H1 (cell line): ENCODE results near the gene RPRD1A. TPM values are rescaled to one million over a fixed set of nuclear protein-coding genes. Genes with fewer than 3 reads are reported as not detected.
"Not testable (repeated sequence)": the region's sequence is repeated elsewhere in the genome, so short reads cannot be mapped to it uniquely, and the experiment has no call there.

ENCODE experiments used
- CTCF ChIA-PET: fragments of 300-600 bp; sonication (Branson Sonifier 250); formaldehyde crosslinking; loops from one replicate; lab custom pipeline; 2021; ENCODE audit not compliant: partially characterized antibody; lab: Charles Lee
- POLR2A ChIA-PET: fragments of 300-600 bp; sonication (Branson Sonifier 250); formaldehyde crosslinking; loops from one replicate; lab custom pipeline; 2021; ENCODE audit warnings: inconsistent platforms; ENCODE audit not compliant: partially characterized antibody; lab: Charles Lee
- DNase-seq, 2 experiments: peaks; one replicate each; pipeline versions ENCODE4 v3.0.0 to v3.0.0-alpha.2; 2010 to 2022; ENCODE audit warnings: low spot score in 2 of 2, low read depth in 1 of 2, mixed read lengths in 1 of 2
- FAIRE-seq: peaks from 2 replicates; lab custom pipeline; 2011; peaks lifted over from hg19 to GRCh38; lab: Jason Lieb, UNC
- H2AFZ ChIP-seq: 2 replicates; pipeline ENCODE4 v1.8.1; 2012; ENCODE audit warnings: low read length, inconsistent platforms
- H2AK5ac ChIP-seq: 2 replicates; pipeline ENCODE4 v1.6.1; 2013; ENCODE audit warnings: low read depth, low read length
- H2BK120ac ChIP-seq: replicated peaks from 2 replicates; pipeline ENCODE3; 2013; ENCODE audit warnings: low read depth, low read length, inconsistent platforms
- H2BK12ac ChIP-seq: 2 replicates; pipeline ENCODE4 v1.6.1; 2013; ENCODE audit warnings: low read depth, low read length
- H2BK15ac ChIP-seq: 2 replicates; pipeline ENCODE4 v1.6.1; 2013; ENCODE audit warnings: low read length
- H2BK20ac ChIP-seq: 2 replicates; pipeline ENCODE4 v1.6.1; 2013; ENCODE audit warnings: low read length
- H2BK5ac ChIP-seq: 2 replicates; pipeline ENCODE4 v1.6.1; 2013; ENCODE audit warnings: low read depth, low read length
- H3K14ac ChIP-seq: 2 replicates; pipeline ENCODE4 v1.6.1; 2013; ENCODE audit warnings: inconsistent platforms; ENCODE audit not compliant: insufficient read length
- H3K18ac ChIP-seq: 2 replicates; pipeline ENCODE4 v1.6.1; 2013; ENCODE audit warnings: low read length; ENCODE audit errors: extremely low read depth
- H3K23ac ChIP-seq: 2 replicates; pipeline ENCODE4 v1.6.1; 2013; ENCODE audit warnings: inconsistent platforms; ENCODE audit not compliant: insufficient read length
- H3K23me2 ChIP-seq: 2 replicates; pipeline ENCODE4 v1.6.1; 2013; ENCODE audit warnings: low read depth, low read length
- H3K27ac ChIP-seq: 2 replicates; pipeline ENCODE4 v1.6.1; 2011; ENCODE audit warnings: low read depth, low read length, inconsistent platforms
- H3K27me3 ChIP-seq, 4 experiments: replicated peaks in 1 of 4; 1 replicate in 1 of 4; 2 replicates in 3 of 4; pipeline versions ENCODE4 v1.6.1 to v1.8.1; 2011 to 2013; ENCODE audit warnings: low read length in 3 of 4, mild to moderate bottlenecking in 3 of 4, inconsistent platforms in 2 of 4, mixed read lengths in 2 of 4, moderate library complexity in 1 of 4; ENCODE audit not compliant: control insufficient read depth in 3 of 4, insufficient read depth in 3 of 4; ENCODE audit errors: extremely low read depth in 1 of 4
- H3K36me3 ChIP-seq, 4 experiments: 2 replicates each; pipeline versions ENCODE4 v1.6.1 to v1.8.1; 2011 to 2013; ENCODE audit warnings: mild to moderate bottlenecking in 4 of 4, low read length in 3 of 4, moderate library complexity in 2 of 4, control low read depth in 1 of 4, inconsistent platforms in 1 of 4; ENCODE audit not compliant: insufficient read depth in 4 of 4, control insufficient read depth in 2 of 4
- H3K4ac ChIP-seq: replicated peaks from 2 replicates; pipeline ENCODE3; 2013; ENCODE audit warnings: low read length, low read depth, mixed read lengths, inconsistent platforms; ENCODE audit not compliant: insufficient read length
- H3K4me1 ChIP-seq, 4 experiments: replicated peaks in 1 of 4; 1 replicate in 1 of 4; 2 replicates in 3 of 4; pipeline versions ENCODE4 v1.6.1 to v1.8.1; 2011 to 2013; ENCODE audit warnings: low read length in 3 of 4, inconsistent platforms in 2 of 4, mixed read lengths in 1 of 4; ENCODE audit not compliant: insufficient read depth in 4 of 4, control insufficient read depth in 3 of 4
- H3K4me2 ChIP-seq, 2 experiments: 2 replicates each; pipeline versions ENCODE4 v1.6.1 to v1.8.1; 2011 to 2013; ENCODE audit warnings: low read depth in 2 of 2, low read length in 2 of 2, control low read depth in 1 of 2, inconsistent platforms in 1 of 2, mild to moderate bottlenecking in 1 of 2; ENCODE audit not compliant: insufficient read depth in 1 of 2
- H3K4me3 ChIP-seq, 4 experiments: fragments of 200-600, 300-600 bp in 1 of 4; sonication (generic), shearing (Covaris generic), sonication (Bioruptor Twin) in 1 of 4; 2 replicates each; pipeline versions ENCODE4 v1.5.1 to v1.8.1; 2011 to 2016; ENCODE audit warnings: low read length in 4 of 4, low read depth in 3 of 4, control low read depth in 2 of 4, inconsistent platforms in 2 of 4, mild to moderate bottlenecking in 2 of 4, mixed read lengths in 1 of 4, moderate library complexity in 1 of 4; ENCODE audit not compliant: insufficient read depth in 2 of 4; ENCODE audit errors: extremely low read depth in 1 of 4
- H3K56ac ChIP-seq: replicated peaks from 2 replicates; pipeline ENCODE3; 2013; ENCODE audit warnings: low read depth, mild to moderate bottlenecking, mixed read lengths, low read length, inconsistent platforms; ENCODE audit not compliant: insufficient read length
- H3K79me1 ChIP-seq: 2 replicates; pipeline ENCODE4 v1.6.1; 2013; ENCODE audit warnings: low read depth, low read length, control low read depth
- H3K79me2 ChIP-seq, 2 experiments: 2 replicates each; pipeline versions ENCODE4 v1.6.1 to v1.8.1; 2012 to 2013; ENCODE audit warnings: low read length in 2 of 2, mild to moderate bottlenecking in 2 of 2, inconsistent platforms in 1 of 2; ENCODE audit not compliant: insufficient read depth in 2 of 2, control insufficient read depth in 1 of 2
- H3K9ac ChIP-seq, 4 experiments: replicated peaks in 1 of 4; 1 replicate in 1 of 4; 2 replicates in 3 of 4; pipeline versions ENCODE4 v1.6.1 to v1.8.1; 2011 to 2013; ENCODE audit warnings: low read depth in 3 of 4, low read length in 3 of 4, control low read depth in 2 of 4, mild to moderate bottlenecking in 2 of 4, moderate library complexity in 2 of 4, inconsistent platforms in 1 of 4; ENCODE audit errors: extremely low read depth in 1 of 4
- H3K9me3 ChIP-seq, 2 experiments: 2 replicates each; pipeline versions ENCODE4 v1.6.1 to v1.8.1; 2012 to 2013; ENCODE audit warnings: mild to moderate bottlenecking in 2 of 2, moderate library complexity in 2 of 2, control low read depth in 1 of 2, inconsistent platforms in 1 of 2, low read depth in 1 of 2, low read length in 1 of 2, mixed read lengths in 1 of 2; ENCODE audit not compliant: insufficient read depth in 2 of 2
- H4K20me1 ChIP-seq, 2 experiments: replicated peaks in 1 of 2; 2 replicates each; pipeline versions ENCODE3 to v1.8.1; 2011 to 2013; ENCODE audit warnings: inconsistent platforms in 2 of 2, low read length in 2 of 2, mild to moderate bottlenecking in 1 of 2; ENCODE audit not compliant: insufficient read depth in 2 of 2, control insufficient read depth in 1 of 2
- H4K5ac ChIP-seq: 2 replicates; pipeline ENCODE4 v1.6.1; 2013; ENCODE audit warnings: low read length, low read depth, mixed read lengths, inconsistent platforms; ENCODE audit not compliant: insufficient read length
- H4K8ac ChIP-seq: 2 replicates; pipeline ENCODE4 v1.8.0; 2013; ENCODE audit warnings: mild to moderate bottlenecking, moderate library complexity, low read length, inconsistent platforms; ENCODE audit not compliant: insufficient read depth; ENCODE audit errors: extremely low read depth
- H4K91ac ChIP-seq: replicated peaks from 2 replicates; pipeline ENCODE3; 2013; ENCODE audit warnings: low read length, mixed read lengths, inconsistent platforms; ENCODE audit not compliant: insufficient read length
- WGBS, 2 experiments: shearing (Covaris generic) in 1 of 2; methylation state at CpG; one replicate each; pipeline versions ENCODE4 v1.1.6 to v1.1.7; 2013 to 2015; ENCODE audit warnings: low lambda C conversion rate in 2 of 2, mixed read lengths in 2 of 2, inconsistent platforms in 1 of 2, low coverage in 1 of 2, missing lambda C conversion rate in 1 of 2; ENCODE audit not compliant: insufficient replicate concordance in 2 of 2, insufficient coverage in 1 of 2, insufficient read length in 1 of 2; ENCODE audit errors: extremely low coverage in 1 of 2, missing lambda C conversion rate in 1 of 2; 5-methylcytosine and 5-hydroxymethylcytosine counted together
- polyA plus RNA-seq, 7 experiments: library from polyadenylated mRNA; depleted of rRNA in 3 of 7; stranded (reverse) in 5 of 7; unstranded in 2 of 7; fragments of >200 nt in 5 of 7; fragments of 200-250 nt in 2 of 7; gene quantifications; 1 replicate in 5 of 7; 2 replicates in 1 of 7; 4 replicates in 1 of 7; pipeline versions ENCODE4 v1.2.1 to v1.2.3, GENCODE V29; 2011 to 2013; ENCODE audit warnings: missing spikeins in 2 of 7, mixed read lengths in 2 of 7
- total RNA-seq: library from RNA; stranded (reverse); fragmentation: NEBNext Ultra II Directional; extraction: Animal tissue kit (Norgen Biotek cat#: 25700); gene quantifications from 2 replicates; pipeline ENCODE4 v1.2.1, GENCODE V29; 2021

RPRD1A gene
- total and polyA plus RNA-seq, 2 of the 8 experiments (the other 6 are each of a cell fraction or from before 2014, with no cell fraction given), result 40.5 to 106 TPM

GRCh38 chr18:36092116-36092515, 24.8 kb upstream of the RPRD1A start:
- H2BK20ac ChIP-seq, H3K36me3 ChIP-seq, POLR2A ChIA-PET, H3K14ac ChIP-seq, H2BK12ac ChIP-seq, H3K27ac ChIP-seq, H3K79me1 ChIP-seq, FAIRE-seq, H3K4me3 ChIP-seq, H3K23ac ChIP-seq, H2AK5ac ChIP-seq, H3K9me3 ChIP-seq, H3K18ac ChIP-seq, H4K20me1 ChIP-seq, H2AFZ ChIP-seq, H4K8ac ChIP-seq, H3K56ac ChIP-seq, H2BK120ac ChIP-seq, H3K4me1 ChIP-seq, H3K23me2 ChIP-seq, H3K79me2 ChIP-seq, H3K4ac ChIP-seq, H4K5ac ChIP-seq, H2BK5ac ChIP-seq, DNase-seq, H3K9ac ChIP-seq, H4K91ac ChIP-seq, H3K27me3 ChIP-seq, H3K4me2 ChIP-seq, H2BK15ac ChIP-seq: not testable (repeated sequence)
- CTCF ChIA-PET, result interaction anchor here (0.7 to 2.5 kb wide), 5 partner anchors 74 to 786 kb away, joined by 3 to 8 read pairs (median 3); no protein-coding TSS in a partner anchor
- 96% methylated on average over 5 of the region's 5 CpGs; no CpG with 5 or more reads in 1 of the 2 experiments for WGBS, 2 experiments
